Activated CD4-positive, alpha-beta memory T cell treated with anti-CD3 and anti-CD28 coated beads for 36 hours (primary cell): ENCODE data around the gene VPS39. TPM values are rescaled to one million over a fixed set of nuclear protein-coding genes. Genes with fewer than 3 reads are reported as not detected.
"Not testable (repeated sequence)": the region's sequence is repeated elsewhere in the genome, so short reads cannot be mapped to it uniquely, and the experiment has no call there.

ENCODE experiments used
- CTCF ChIA-PET: fragments of 350-600 bp; sonication (Branson Sonifier 250); formaldehyde crosslinking; loops from one replicate; lab custom pipeline; 2021; ENCODE audit warnings: antibody characterized with exemption, inconsistent platforms; lab: Charles Lee
- POLR2A ChIA-PET: fragments of 350-600 bp; sonication (Branson Sonifier 250); formaldehyde crosslinking; loops from one replicate; lab custom pipeline; 2021; ENCODE audit warnings: antibody characterized with exemption; lab: Charles Lee
- DNase-seq: peaks from one replicate; pipeline ENCODE4 v3.0.0-alpha.2; 2020
- H3K27ac Mint-ChIP-seq: one replicate; pipeline ENCODE4 v1.8.0; 2021; ENCODE audit warnings: mixed read lengths
- H3K27me3 Mint-ChIP-seq: one replicate; pipeline ENCODE4 v1.8.0; 2021; ENCODE audit warnings: mixed read lengths
- H3K36me3 Mint-ChIP-seq: one replicate; pipeline ENCODE4 v1.8.0; 2021; ENCODE audit warnings: mixed read lengths
- H3K4me1 Mint-ChIP-seq: one replicate; pipeline ENCODE4 v1.8.0; 2021; ENCODE audit warnings: low read depth, mixed read lengths
- H3K4me3 Mint-ChIP-seq: one replicate; pipeline ENCODE4 v1.8.0; 2021; ENCODE audit warnings: mild to moderate bottlenecking, mixed read lengths
- H3K9me3 Mint-ChIP-seq: one replicate; pipeline ENCODE4 v1.8.0; 2021; ENCODE audit warnings: mixed read lengths
- intact Hi-C: fragments of 100-400 bp; cut with micrococcal nuclease; formaldehyde crosslinking; loops from one replicate; pipeline ENCODE4 v1.15.1; 2023
- total RNA-seq, 2 experiments: library from RNA; stranded (reverse); gene quantifications; one replicate each; pipeline ENCODE4 v1.2.3, GENCODE V29; 2021

VPS39 gene
- total RNA-seq: 10 to 100 TPM; 52.6 to 57.8 TPM

- H3K36me3 Mint-ChIP-seq: peaks cover 17% of the 10 kb centered on the region
- DNase-seq: peak; percentile 92
- intact Hi-C loops: loop anchor here (1.0 to 2.0 kb wide), 2 partner anchors 15 to 65 kb away; partner anchors contain the start of genes GANC and TMEM87A
- POLR2A ChIA-PET: interaction anchor here (1.0 to 1.7 kb wide), 4 partner anchors 14 to 67 kb away, joined by 4 to 7 read pairs (median 6); partner anchors contain the start of genes GANC and TMEM87A
- H3K4me1 Mint-ChIP-seq: peaks cover 31% of the 10 kb centered on the region
- no peaks in the 10 kb centered on the region for H3K27me3 Mint-ChIP-seq
- CTCF ChIA-PET: interaction anchor here (0.7 kb wide), 1 partner anchor 14 kb away, joined by 6 read pairs; no protein-coding TSS in a partner anchor
- H3K9me3 Mint-ChIP-seq: no peaks in the 10 kb centered on the region
- peak within 1 kb of the TSS; percentile 94 for H3K27ac Mint-ChIP-seq
- peak within 1 kb of the TSS; percentile 93 for H3K4me3 Mint-ChIP-seq
These were observed at the start of gene VPS39 for GRCh38 chr15:42207674-42208579. Gene VPS39 (minus strand): TSS chr15:42208304. CDS start chr15:42208153, 151 bp downstream.

GRCh38 chr15:42253300-42253699, 45.2 kb upstream of the VPS39 start:
- POLR2A ChIA-PET: no interaction called here
- intact Hi-C loops: no loop called here
- H3K4me1 Mint-ChIP-seq: no peaks in the 10 kb centered on the region
- peaks cover 9% of the 10 kb centered on the region for H3K9me3 Mint-ChIP-seq
- no peak overlapping the region for H3K27ac Mint-ChIP-seq
- peaks cover 29% of the 10 kb centered on the region for H3K36me3 Mint-ChIP-seq
- H3K27me3 Mint-ChIP-seq: no peaks in the 10 kb centered on the region
- H3K4me3 Mint-ChIP-seq: no peak overlapping the region
- DNase-seq: no peak
- CTCF ChIA-PET: no interaction called here

- no peak overlapping the region for H3K4me3 Mint-ChIP-seq
- ChIA-PET CTCF (interaction anchor here (0.6 kb wide), 1 partner anchor 463 kb away, joined by 3 read pairs; no protein-coding TSS in a partner anchor), POLR2A (interaction anchor here (1.1 kb wide), 1 partner anchor 25 kb away, joined by 3 read pairs; no protein-coding TSS in a partner anchor)
- intact Hi-C loops: no loop called here
- H3K27me3 Mint-ChIP-seq: no peaks in the 10 kb centered on the region
- no peak for DNase-seq
- H3K27ac Mint-ChIP-seq: no peak overlapping the region
- H3K9me3 Mint-ChIP-seq: no peaks in the 10 kb centered on the region
- peaks cover 5% of the 10 kb centered on the region for H3K4me1 Mint-ChIP-seq
- peaks cover 26% of the 10 kb centered on the region for H3K36me3 Mint-ChIP-seq
These were observed 32.7 kb upstream of the VPS39 start for GRCh38 chr15:42240823-42241222.

- intact Hi-C loops: no loop called here
- CTCF ChIA-PET: no interaction called here
- no peak for DNase-seq
- peaks cover 32% of the 10 kb centered on the region for H3K36me3 Mint-ChIP-seq
- no peak overlapping the region for H3K27ac Mint-ChIP-seq
- peaks cover 5% of the 10 kb centered on the region for H3K4me1 Mint-ChIP-seq
- H3K9me3 Mint-ChIP-seq: no peaks in the 10 kb centered on the region
- H3K27me3 Mint-ChIP-seq: no peaks in the 10 kb centered on the region
- POLR2A ChIA-PET: no interaction called here
- H3K4me3 Mint-ChIP-seq: no peak overlapping the region
These were observed 31.6 kb upstream of the VPS39 start for GRCh38 chr15:42239528-42240182.

GRCh38 chr15:42233107-42233506, 25.0 kb upstream of the VPS39 start:
- Mint-ChIP-seq H3K27me3 (no peaks in the 10 kb centered on the region), H3K4me3 (no peak overlapping the region), H3K9me3 (no peaks in the 10 kb centered on the region), H3K36me3 (peaks cover 19% of the 10 kb centered on the region), H3K4me1 (no peaks in the 10 kb centered on the region), H3K27ac (no peak overlapping the region)
- no peak for DNase-seq
- ChIA-PET POLR2A (no interaction called here), CTCF (no interaction called here)
- intact Hi-C loops: no loop called here

GRCh38 chr15:42232606-42233005, 24.5 kb upstream of the VPS39 start:
- POLR2A ChIA-PET: no interaction called here
- no peak for DNase-seq
- no peaks in the 10 kb centered on the region for H3K27me3 Mint-ChIP-seq
- H3K27ac Mint-ChIP-seq: no peak overlapping the region
- H3K9me3 Mint-ChIP-seq: no peaks in the 10 kb centered on the region
- peaks cover 19% of the 10 kb centered on the region for H3K36me3 Mint-ChIP-seq
- H3K4me3 Mint-ChIP-seq: no peak overlapping the region
- intact Hi-C loops: no loop called here
- no peaks in the 10 kb centered on the region for H3K4me1 Mint-ChIP-seq
- CTCF ChIA-PET: no interaction called here

GRCh38 chr15:42231088-42231487, 23.0 kb upstream of the VPS39 start:
- H3K27me3 Mint-ChIP-seq: no peaks in the 10 kb centered on the region
- H3K4me1 Mint-ChIP-seq: no peaks in the 10 kb centered on the region
- DNase-seq: no peak
- no peaks in the 10 kb centered on the region for H3K9me3 Mint-ChIP-seq
- H3K27ac Mint-ChIP-seq: no peak overlapping the region
- no peak overlapping the region for H3K4me3 Mint-ChIP-seq
- intact Hi-C loops: no loop called here
- peaks cover 18% of the 10 kb centered on the region for H3K36me3 Mint-ChIP-seq
- POLR2A ChIA-PET: no interaction called here
- CTCF ChIA-PET: no interaction called here

- DNase-seq, H3K27ac Mint-ChIP-seq, intact Hi-C loops, H3K9me3 Mint-ChIP-seq, H3K27me3 Mint-ChIP-seq, H3K4me1 Mint-ChIP-seq, H3K4me3 Mint-ChIP-seq: not testable (repeated sequence)
- POLR2A ChIA-PET: interaction anchor here (0.6 to 0.7 kb wide), 2 partner anchors 308 to 425 kb away, joined by 3 to 5 read pairs; no protein-coding TSS in a partner anchor
- H3K36me3 Mint-ChIP-seq: peaks cover 21% of the 10 kb centered on the region
- CTCF ChIA-PET: interaction anchor here (0.6 kb wide), 1 partner anchor 11 kb away, joined by 3 read pairs; no protein-coding TSS in a partner anchor
These were observed 20.9 kb upstream of the VPS39 start for GRCh38 chr15:42228981-42229380.

GRCh38 chr15:42228036-42228435, 19.9 kb upstream of the VPS39 start:
- POLR2A ChIA-PET: interaction anchor here (0.8 kb wide), 1 partner anchor 20 kb away, joined by 4 read pairs; the partner anchor contains the start of gene VPS39
- peaks cover 21% of the 10 kb centered on the region for H3K36me3 Mint-ChIP-seq
- H3K4me3 Mint-ChIP-seq: no peak overlapping the region
- no peak for DNase-seq
- CTCF ChIA-PET: no interaction called here
- no peaks in the 10 kb centered on the region for H3K9me3 Mint-ChIP-seq
- no peak overlapping the region for H3K27ac Mint-ChIP-seq
- H3K4me1 Mint-ChIP-seq: no peaks in the 10 kb centered on the region
- intact Hi-C loops: no loop called here
- H3K27me3 Mint-ChIP-seq: no peaks in the 10 kb centered on the region

GRCh38 chr15:42226648-42227047, 18.5 kb upstream of the VPS39 start:
- ChIA-PET POLR2A (no interaction called here), CTCF (no interaction called here)
- intact Hi-C loops: no loop called here
- peaks cover 21% of the 10 kb centered on the region for H3K36me3 Mint-ChIP-seq
- H3K27me3 Mint-ChIP-seq: no peaks in the 10 kb centered on the region
- H3K27ac Mint-ChIP-seq: no peak overlapping the region
- no peaks in the 10 kb centered on the region for H3K9me3 Mint-ChIP-seq
- H3K4me3 Mint-ChIP-seq: no peak overlapping the region
- DNase-seq: no peak
- no peaks in the 10 kb centered on the region for H3K4me1 Mint-ChIP-seq

GRCh38 chr15:42220216-42220615, 12.1 kb upstream of the VPS39 start:
- H3K4me1 Mint-ChIP-seq: peaks cover 13% of the 10 kb centered on the region
- H3K9me3 Mint-ChIP-seq: no peaks in the 10 kb centered on the region
- CTCF ChIA-PET: no interaction called here
- DNase-seq: no peak
- H3K36me3 Mint-ChIP-seq: peaks cover 24% of the 10 kb centered on the region
- H3K27me3 Mint-ChIP-seq: no peaks in the 10 kb centered on the region
- H3K4me3 Mint-ChIP-seq: no peak overlapping the region
- H3K27ac Mint-ChIP-seq: no peak overlapping the region
- intact Hi-C loops: no loop called here
- POLR2A ChIA-PET: no interaction called here

- H3K27me3 Mint-ChIP-seq: no peaks in the 10 kb centered on the region
- H3K27ac Mint-ChIP-seq: peak overlapping the region; percentile 8
- intact Hi-C loops: no loop called here
- DNase-seq: no peak
- no peaks in the 10 kb centered on the region for H3K9me3 Mint-ChIP-seq
- H3K36me3 Mint-ChIP-seq: peaks cover 16% of the 10 kb centered on the region
- ChIA-PET CTCF (no interaction called here), POLR2A (no interaction called here)
- H3K4me3 Mint-ChIP-seq: no peak overlapping the region
- H3K4me1 Mint-ChIP-seq: peaks cover 20% of the 10 kb centered on the region
These were observed 11.0 kb upstream of the VPS39 start for GRCh38 chr15:42218953-42219592.
